ENCODE results near the gene PSD2. TPM values are rescaled to one million over a fixed set of nuclear protein-coding genes. Genes with fewer than 3 reads are reported as not detected.
A peak's percentile ranks its signal among the peaks of the same experiment; 100 is the strongest.

Gene PSD2
- total and polyA plus RNA-seq, 8 donors, result 0.06 to 0.66 (median 0.16) TPM

GRCh38 chr5:139841549-139841948, 45.9 kb downstream of the PSD2 start:
- Histone ChIP-seq H3K4me3 (no peak overlapping the region), H3K4me1 (peaks cover 0 to 2% (median 0%) of the 10 kb centered on the region in 3 donors), H3K27ac (no peak overlapping the region), H3K36me3 (no peaks in the 10 kb centered on the region), H3K9me3 (no peaks in the 10 kb centered on the region), H3K27me3 (no peaks in the 10 kb centered on the region)
- ATAC-seq, result no peak
- intact Hi-C loops (cut with DNase I), result loop anchor here in 1 of 3 donors (5.0 kb wide), 1 partner anchor 49 kb away; no protein-coding TSS in a partner anchor
- TF ChIP-seq CTCF (IDR thresholded peaks at IDR 0.05), result no peak
- WGBS, 2 donors, result 68 to 77% methylated on average over 4 of the region's 4 CpGs
- no peak for DNase-seq
- no peak for FAIRE-seq

- intact Hi-C loops (cut with DNase I), result loop anchor here in 1 of 3 donors (5.0 kb wide), 1 partner anchor 50 kb away; no protein-coding TSS in a partner anchor
- FAIRE-seq, result no peak
- Histone ChIP-seq H3K27me3 (no peaks in the 10 kb centered on the region), H3K4me1 (peaks cover 0 to 4% (median 0%) of the 10 kb centered on the region in 3 donors), H3K27ac (no peak overlapping the region), H3K9me3 (no peaks in the 10 kb centered on the region), H3K36me3 (no peaks in the 10 kb centered on the region), H3K4me3 (no peak overlapping the region)
- no peak for ATAC-seq
- TF ChIP-seq CTCF (IDR thresholded peaks at IDR 0.05), result no peak
- DNase-seq, result no peak
- 87 to 93% methylated on average over 7 of the region's 7 CpGs for WGBS, 2 donors
Measured at GRCh38 chr5:139842321-139842720, 46.7 kb downstream of the PSD2 start.

GRCh38 chr5:139843991-139844390, 48.4 kb downstream of the PSD2 start:
- Histone ChIP-seq H3K4me1 (peaks cover 0 to 4% (median 0%) of the 10 kb centered on the region in 3 donors), H3K4me3 (no peak overlapping the region), H3K27ac (no peak overlapping the region), H3K9me3 (no peaks in the 10 kb centered on the region), H3K27me3 (no peaks in the 10 kb centered on the region), H3K36me3 (no peaks in the 10 kb centered on the region)
- WGBS, 2 donors, result 55 to 67% methylated on average over 5 of the region's 5 CpGs
- DNase-seq, result no peak
- intact Hi-C loops (cut with DNase I), result loop anchor here in 1 of 3 donors (5.0 kb wide), 1 partner anchor 52 kb away; no protein-coding TSS in a partner anchor
- TF ChIP-seq CTCF (IDR thresholded peaks at IDR 0.05), result no peak
- FAIRE-seq, result no peak
- ATAC-seq, result no peak

GRCh38 chr5:139844472-139845145, 49.0 kb downstream of the PSD2 start:
- Histone ChIP-seq H3K27ac (no peak overlapping the region), H3K4me3 (no peak overlapping the region), H3K4me1 (peaks cover 0 to 4% (median 0%) of the 10 kb centered on the region in 3 donors), H3K27me3 (no peaks in the 10 kb centered on the region), H3K9me3 (no peaks in the 10 kb centered on the region), H3K36me3 (no peaks in the 10 kb centered on the region)
- peak; percentile 53 to 86 (median 74) for DNase-seq
- intact Hi-C loops (cut with DNase I), result loop anchor here in 1 of 3 donors (5.0 kb wide), 1 partner anchor 52 kb away; no protein-coding TSS in a partner anchor
- WGBS, 2 donors, result 48 to 50% methylated on average over 18 of the region's 18 CpGs
- peak in 3 of 4 donors; percentile 23 to 57 (median 56) for ATAC-seq
- no peak for FAIRE-seq
- peak; percentile 20 to 63 (median 45) for TF ChIP-seq CTCF (IDR thresholded peaks at IDR 0.05)

Measured in pancreas (tissue), 10 donors.